Measurements from ENCODE around the gene HOXD3. TPM values are rescaled to one million over a fixed set of nuclear protein-coding genes. Genes with fewer than 3 reads are reported as not detected.
A peak's percentile ranks its signal among the peaks of the same experiment; 100 is the strongest.

The HOXD3 gene
- total RNA-seq, 1 experiment from 2014 or later: not detected

DNA sequence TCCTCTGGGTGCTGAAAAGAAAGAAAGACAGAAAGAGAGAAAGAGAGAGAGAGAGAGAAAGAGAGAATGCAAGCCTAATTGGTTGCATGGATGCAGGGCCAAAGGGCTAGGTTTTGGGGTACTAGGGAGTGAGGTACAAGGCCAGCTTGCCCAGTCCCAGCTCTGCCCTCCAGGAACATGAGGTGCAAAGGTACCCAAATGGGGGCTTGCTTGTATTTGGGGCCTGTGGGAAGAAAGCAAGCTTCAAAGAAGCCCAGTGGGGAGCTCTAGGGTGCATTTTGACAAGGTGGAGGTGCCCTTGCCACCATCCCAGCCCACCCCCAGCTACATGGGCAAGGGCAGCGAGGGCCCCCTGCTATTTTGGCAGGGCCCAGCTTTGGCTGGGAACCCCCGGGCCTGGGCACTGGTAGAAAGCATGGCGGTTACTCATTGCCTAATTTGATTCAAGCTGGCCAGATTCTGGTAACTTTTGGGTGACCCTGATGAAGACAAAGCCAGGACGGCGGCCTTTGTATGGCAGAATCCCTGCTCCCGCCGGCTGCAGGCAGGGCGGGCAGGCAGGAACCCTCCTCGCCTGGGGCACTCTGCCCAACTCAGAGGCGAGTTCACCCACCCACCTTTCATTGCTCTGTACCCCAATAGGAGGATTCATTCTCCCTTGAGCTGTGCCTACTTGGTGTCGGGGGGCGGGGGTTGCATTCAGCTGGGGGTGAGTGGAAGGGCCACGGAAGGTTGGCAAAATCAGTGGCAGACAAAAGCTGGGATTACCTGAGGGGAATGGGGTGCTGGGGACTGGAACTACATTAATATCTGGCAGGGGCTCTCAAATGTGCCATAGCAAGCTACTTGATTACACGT, 6.3 kb upstream of the HOXD3 start:
- Histone ChIP-seq H4K5ac (ENCODE audit: insufficient read length, low read depth, low read length) (no peak overlapping the region), H2BK15ac (ENCODE audit: low read depth, low read length) (no peak overlapping the region), H3K23me2 (ENCODE audit: insufficient read length, low read depth, low read length, poor library complexity, severe bottlenecking) (no peaks in the 10 kb centered on the region), H2AK5ac (ENCODE audit: insufficient read length, low read length) (no peak overlapping the region), H4K20me1 (ENCODE audit: control insufficient read depth, insufficient read depth, insufficient read length) (no peaks in the 10 kb centered on the region), H2BK20ac (ENCODE audit: low read depth, low read length, poor library complexity, severe bottlenecking) (no peak overlapping the region), H3K23ac (ENCODE audit: insufficient read length, low read depth, low read length) (no peak overlapping the region), H3K79me1 (ENCODE audit: insufficient read depth, low read depth, low read length, poor library complexity, severe bottlenecking) (no peaks in the 10 kb centered on the region), H3K4me1 (ENCODE audit: insufficient read depth, low read length) (no peaks in the 10 kb centered on the region; the same call in 1 of the 2 replicates), H3K14ac (ENCODE audit: insufficient read depth, low read length) (no peak overlapping the region), H2BK120ac (ENCODE audit: low read depth, low read length, poor library complexity, severe bottlenecking) (no peak overlapping the region), H2BK5ac (ENCODE audit: insufficient read length, low read length) (no peak overlapping the region), H3K9me3 (ENCODE audit: control insufficient read depth, low read depth, low read length) (no peaks in the 10 kb centered on the region), H3K56ac (ENCODE audit: insufficient read length, low read depth, low read length) (no peak overlapping the region), H3K18ac (ENCODE audit: insufficient read length, low read depth, low read length) (no peak overlapping the region), H3T11ph (ENCODE audit: low read length) (no peak overlapping the region), H3K4ac (ENCODE audit: low read depth, low read length) (no peak overlapping the region), H4K8ac (replicated peaks; ENCODE audit: insufficient read length, low read depth, low read length) (no peak overlapping the region), H3K9ac (ENCODE audit: extremely low read depth, insufficient read length, low read length) (no peak overlapping the region), H2AFZ (ENCODE audit: low read length) (no peak overlapping the region), H3K79me2 (ENCODE audit: insufficient read depth, low read length) (no peaks in the 10 kb centered on the region), H4K91ac (ENCODE audit: insufficient read length, low read depth, low read length) (no peak overlapping the region), H3K27me3 (ENCODE audit: insufficient read depth, low read length) (peaks cover 100% of the 10 kb centered on the region), H2BK12ac (ENCODE audit: insufficient read length, low read depth, low read length) (no peak overlapping the region), H3K27ac (ENCODE audit: insufficient read length, low read depth, low read length) (no peak overlapping the region), H3K4me2 (ENCODE audit: insufficient read depth, insufficient read length, low read length) (no peak overlapping the region)
- Mint-ChIP-seq H3K27ac (no peak overlapping the region), H3K27me3 (ENCODE audit: low read depth) (peaks cover 100% of the 10 kb centered on the region), H3K9me3 (peaks cover 5 to 6% of the 10 kb centered on the region in 2 experiments; a peak in 3 of 5 replicates), H3K4me1 (peaks cover 2 to 30% of the 10 kb centered on the region in 2 experiments; a peak in 3 of 4 replicates), H3K36me3 (ENCODE audit: insufficient read depth in 1 of 3, low read depth in 3 of 3) (no peaks in the 10 kb centered on the region; a peak in 1 of 7 replicates), H3K4me3 (peak overlapping the region in 1 of 2 experiments; percentile 35; a peak in 1 of 5 replicates)
- DNase-seq: no peak
- TF ChIP-seq CTCF (conservative IDR thresholded peaks at IDR 0.05): no peak
- no CpG with 5 or more reads among the region's 14 CpGs for WGBS (ENCODE audit: extremely low coverage, insufficient read length, low lambda C conversion rate)

All from H9 (cell line).